GM12892 (cell line): ENCODE measurements around the gene RABEP2.

Experiments used
- POLR2A ChIP-seq: IDR thresholded peaks from 2 replicates; pipeline ENCODE4 v1.6.1; 2011; ENCODE audit warnings: low read depth, low read length, control low read depth
- POLR2AphosphoS5 ChIP-seq: IDR thresholded peaks from 2 replicates; pipeline ENCODE4 v1.6.1; 2011; ENCODE audit warnings: low read depth, low read length, control low read depth

DNA sequence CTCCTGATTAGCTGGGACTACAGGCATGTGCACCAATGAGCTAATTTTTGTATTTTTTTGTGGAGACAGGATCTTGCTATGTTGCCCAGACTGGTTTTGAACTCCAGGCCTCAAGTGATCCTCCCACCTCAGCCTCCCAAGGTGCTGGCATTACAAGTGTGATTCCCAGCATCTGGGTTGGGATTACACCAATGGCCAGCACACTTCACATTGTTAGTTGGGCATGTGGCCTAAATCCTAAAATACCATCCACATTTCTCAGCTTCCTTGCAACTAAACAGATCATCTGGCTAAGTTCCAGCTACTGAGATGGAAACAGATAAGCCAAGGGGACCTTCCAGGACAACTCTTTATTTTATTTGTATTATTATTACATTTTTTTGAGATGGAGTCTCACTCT is 9.9 kb downstream of the RABEP2 start:
- TF ChIP-seq POLR2AphosphoS5 (no peak), POLR2A (no peak)
